ENCODE results near the gene PM20D1.
"Not testable (repeated sequence)": the region's sequence is repeated elsewhere in the genome, so short reads cannot be mapped to it uniquely, and the experiment has no call there.

PM20D1 gene

GRCh38 chr1:205849619-205850355 is at the start of gene PM20D1:
Gene PM20D1, minus strand, starts transcription at chr1:205850132. Its CDS starts 60 bp downstream, at chr1:205850072.
- TF ChIP-seq CTCF (conservative IDR thresholded peaks at IDR 0.05; ENCODE audit: low read depth, low read length) = no peak
- DNase-seq (ENCODE audit: low read depth) = peak; percentile 80
- peak within 1 kb of the TSS; percentile 37 for H3K4me3 ChIP-seq (ENCODE audit: low read depth, low read length)

- no peak overlapping the region for H3K4me3 ChIP-seq (ENCODE audit: low read depth, low read length)
- DNase-seq (ENCODE audit: low read depth) = no peak
- TF ChIP-seq CTCF (conservative IDR thresholded peaks at IDR 0.05; ENCODE audit: low read depth, low read length) = no peak
Measured at GRCh38 chr1:205896351-205896750, 46.4 kb upstream of the PM20D1 start.

GRCh38 chr1:205894119-205894518 is 44.2 kb upstream of the PM20D1 start:
- H3K4me3 ChIP-seq (ENCODE audit: low read depth, low read length); DNase-seq (ENCODE audit: low read depth): not testable (repeated sequence)

GRCh38 chr1:205892175-205892574 is 42.2 kb upstream of the PM20D1 start:
- H3K4me3 ChIP-seq (ENCODE audit: low read depth, low read length); DNase-seq (ENCODE audit: low read depth): not testable (repeated sequence)

- H3K4me3 ChIP-seq (ENCODE audit: low read depth, low read length) = not testable (repeated sequence)
- peak; percentile 31 for DNase-seq (ENCODE audit: low read depth)
Measured at GRCh38 chr1:205891481-205891880, 41.5 kb upstream of the PM20D1 start.

- H3K4me3 ChIP-seq (ENCODE audit: low read depth, low read length); DNase-seq (ENCODE audit: low read depth): not testable (repeated sequence)
Measured at GRCh38 chr1:205890631-205891030, 40.7 kb upstream of the PM20D1 start.

GRCh38 chr1:205889706-205890105 is 39.8 kb upstream of the PM20D1 start:
- DNase-seq (ENCODE audit: low read depth) = peak; percentile 66
- not testable (repeated sequence) for H3K4me3 ChIP-seq (ENCODE audit: low read depth, low read length)

GRCh38 chr1:205889006-205889405 is 39.1 kb upstream of the PM20D1 start:
- DNase-seq (ENCODE audit: low read depth); H3K4me3 ChIP-seq (ENCODE audit: low read depth, low read length): not testable (repeated sequence)

GRCh38 chr1:205883792-205884191 is 33.9 kb upstream of the PM20D1 start:
- no peak for TF ChIP-seq CTCF (conservative IDR thresholded peaks at IDR 0.05; ENCODE audit: low read depth, low read length)
- DNase-seq (ENCODE audit: low read depth) = no peak
- no peak overlapping the region for H3K4me3 ChIP-seq (ENCODE audit: low read depth, low read length)

- H3K4me3 ChIP-seq (ENCODE audit: low read depth, low read length) = no peak overlapping the region
- no peak for TF ChIP-seq CTCF (conservative IDR thresholded peaks at IDR 0.05; ENCODE audit: low read depth, low read length)
- DNase-seq (ENCODE audit: low read depth) = no peak
Measured at GRCh38 chr1:205880923-205881322, 31.0 kb upstream of the PM20D1 start.

Measured in choroid plexus epithelial cell (primary cell).